GM12878 (cell line): ENCODE results near the gene RTCA. TPM values are rescaled to one million over a fixed set of nuclear protein-coding genes. Genes with fewer than 3 reads are reported as not detected.

Source experiments
- ATAC-seq: fragments of 200-7000 bp; cut with Tn5 transposase; 3 replicates; pipeline ENCODE4 v1.9.1; 2020; ENCODE audit warnings: mild to moderate bottlenecking, moderate library complexity
- BruUV-seq: library from RNA; stranded (reverse); fragments of 400-500 nt; replicated peaks from 2 replicates; lab custom pipeline; 2021; lab: Mats Ljungman, UMichigan
- CTCF ChIA-PET: fragments of 300-600 bp; sonication (Branson Sonifier 250); formaldehyde crosslinking; extraction: SDS; loops from one replicate; lab custom pipeline; 2021; ENCODE audit warnings: inconsistent platforms; lab: Yijun Ruan, JAX
- POLR2A ChIA-PET: fragments of 350-600 bp; formaldehyde crosslinking; extraction: SDS; loops from one replicate; lab custom pipeline; 2021; ENCODE audit warnings: inconsistent platforms; lab: Charles Lee
- RAD21 ChIA-PET: fragments of 300-600 bp; sonication (Branson Sonifier 250); formaldehyde crosslinking; loops from one replicate; lab custom pipeline; 2023; ENCODE audit warnings: antibody characterized with exemption; ENCODE audit not compliant: unreplicated experiment; lab: Charles Lee
- SMC1A ChIA-PET: fragments of 300-600 bp; sonication (Branson Sonifier 250); formaldehyde crosslinking; loops from one replicate; lab custom pipeline; 2023; ENCODE audit not compliant: unreplicated experiment, uncharacterized antibody; lab: Charles Lee
- DNase-seq: peaks from one replicate; pipeline ENCODE4 v3.0.0-alpha.2; 2011; ENCODE audit warnings: low read depth, low spot score
- FAIRE-seq: peaks from 3 replicates; lab custom pipeline; 2011; peaks lifted over from hg19 to GRCh38; lab: Jason Lieb, UNC
- H2AFZ ChIP-seq: 2 replicates; pipeline ENCODE4 v1.6.0; 2011; ENCODE audit warnings: low read depth, low read length, control low read depth; ENCODE audit not compliant: control insufficient read depth
- H3K27ac ChIP-seq: 2 replicates; pipeline ENCODE4 v1.5.1; 2011; ENCODE audit warnings: control low read depth; ENCODE audit not compliant: control insufficient read depth, insufficient read depth
- H3K27me3 ChIP-seq, 2 experiments: replicated peaks in 1 of 2; 2 replicates each; pipeline versions ENCODE4 v1.6.0 to v1.6.1; 2011; ENCODE audit warnings: low read length in 1 of 2; ENCODE audit not compliant: control insufficient read depth in 2 of 2, insufficient read depth in 2 of 2
- H3K36me3 ChIP-seq, 2 experiments: 2 replicates each; pipeline ENCODE4 v1.5.1; 2011; ENCODE audit warnings: low read length in 1 of 2; ENCODE audit not compliant: control insufficient read depth in 2 of 2, insufficient read depth in 2 of 2
- H3K4me1 ChIP-seq: 2 replicates; pipeline ENCODE4 v1.6.1; 2011; ENCODE audit warnings: mild to moderate bottlenecking, low read length, moderate library complexity, mixed read lengths; ENCODE audit not compliant: control insufficient read depth, insufficient read depth
- H3K4me2 ChIP-seq: 2 replicates; pipeline ENCODE4 v1.6.0; 2011; ENCODE audit warnings: control low read depth; ENCODE audit not compliant: control insufficient read depth, insufficient read depth
- H3K4me3 ChIP-seq: fragments of 200-600 bp; sonication (generic); 2 replicates; pipeline ENCODE4 v1.5.1; 2016
- H3K79me2 ChIP-seq: 2 replicates; pipeline ENCODE4 v1.6.0; 2011; ENCODE audit warnings: low read length; ENCODE audit not compliant: control insufficient read depth, insufficient read depth
- H3K9ac ChIP-seq: 2 replicates; pipeline ENCODE4 v1.8.0; 2011; ENCODE audit warnings: low read length, control low read depth, mixed read lengths; ENCODE audit not compliant: control insufficient read depth, insufficient read depth
- H3K9me3 ChIP-seq: replicated peaks from 3 replicates; pipeline ENCODE4 v1.5.1; 2011; ENCODE audit warnings: mild to moderate bottlenecking, low read length; ENCODE audit not compliant: control insufficient read depth, insufficient read depth
- H4K20me1 ChIP-seq: 2 replicates; pipeline ENCODE4 v1.6.0; 2011; ENCODE audit not compliant: control insufficient read depth, insufficient read depth
- ATF7 ChIP-seq: fragments of 450-650 bp; IDR thresholded peaks from 2 replicates; pipeline ENCODE4 v1.6.1; 2016; ENCODE audit warnings: low read depth, mild to moderate bottlenecking
- CBFB ChIP-seq: IDR thresholded peaks from 2 replicates; pipeline ENCODE4 v1.6.1; 2016; ENCODE audit warnings: antibody characterized with exemption, low read depth
- CEBPZ ChIP-seq: fragments of 150-350 bp; IDR thresholded peaks from 2 replicates; pipeline ENCODE4 v1.6.1; 2016; ENCODE audit warnings: low read depth, low read length
- E2F4 ChIP-seq: IDR thresholded peaks from 2 replicates; pipeline ENCODE4 v1.6.1; 2012; ENCODE audit warnings: low read depth, low read length, improper control_type of control experiment
- EGR1 ChIP-seq, 2 experiments: IDR thresholded peaks; 1 replicate in 1 of 2; 2 replicates in 1 of 2; pipeline ENCODE4 v1.6.1; 2011 to 2012; ENCODE audit warnings: low read depth in 2 of 2, low read length in 2 of 2, borderline replicate concordance in 1 of 2, mild to moderate bottlenecking in 1 of 2, moderate library complexity in 1 of 2
- FOXK2 ChIP-seq: fragments of 450-650 bp; IDR thresholded peaks from 2 replicates; pipeline ENCODE4 v1.6.1; 2017; ENCODE audit warnings: mild to moderate bottlenecking, moderate library complexity
- HDAC6 ChIP-seq: fragments of 200-600 bp; sonication (generic); IDR thresholded peaks from one replicate; pipeline ENCODE4 v1.8.0; 2017; ENCODE audit warnings: antibody characterized with exemption; ENCODE audit not compliant: unreplicated experiment
- HDGF ChIP-seq: fragments of 450-650 bp; IDR thresholded peaks from 2 replicates; pipeline ENCODE4 v1.6.1; 2016; ENCODE audit warnings: antibody characterized with exemption
- IKZF1 ChIP-seq: fragments of 450-650 bp; conservative IDR thresholded peaks from 2 replicates; pipeline ENCODE4 v1.6.1; 2017; ENCODE audit warnings: antibody characterized with exemption, mild to moderate bottlenecking
- IRF4 ChIP-seq: IDR thresholded peaks from 2 replicates; pipeline ENCODE4 v1.6.1; 2011; ENCODE audit warnings: low read depth, low read length
- KLF5 ChIP-seq: fragments of 450-650 bp; IDR thresholded peaks from 2 replicates; pipeline ENCODE4 v1.6.1; 2014; ENCODE audit warnings: mild to moderate bottlenecking; ENCODE audit not compliant: partially characterized antibody
- PBX3 ChIP-seq: IDR thresholded peaks from 2 replicates; pipeline ENCODE4 v1.6.1; 2011; ENCODE audit warnings: mild to moderate bottlenecking, low read depth, low read length, moderate library complexity; ENCODE audit not compliant: insufficient replicate concordance
- ZNF384 ChIP-seq: IDR thresholded peaks from 2 replicates; pipeline ENCODE4 v1.6.1; 2012; ENCODE audit warnings: low read depth, mild to moderate bottlenecking, low read length, improper control_type of control experiment, borderline replicate concordance
- ZZZ3 ChIP-seq: IDR thresholded peaks from 2 replicates; pipeline ENCODE4 v1.6.1; 2011; ENCODE audit warnings: low read depth; ENCODE audit not compliant: control insufficient read depth, insufficient read length
- WGBS: methylation state at CpG from one replicate; pipeline ENCODE4 v1.1.6; 2016; ENCODE audit warnings: low lambda C conversion rate; ENCODE audit not compliant: insufficient replicate concordance, insufficient coverage; ENCODE audit errors: missing lambda C conversion rate; 5-methylcytosine and 5-hydroxymethylcytosine counted together
- in situ Hi-C: fragments of 300-500 bp; cut with MboI; formaldehyde crosslinking; loops from 9 replicates; pipeline ENCODE4 v1.14.3; 2018; ENCODE audit warnings: mixed read lengths
- intact Hi-C: fragments of 100-400 bp; cut with micrococcal nuclease; formaldehyde crosslinking; loops from one replicate; pipeline ENCODE4 v1.14.2; 2022; ENCODE audit not compliant: unreplicated experiment
- polyA plus RNA-seq, 11 experiments: library from polyadenylated mRNA; depleted of rRNA in 4 of 11; unstranded in 6 of 11; stranded (reverse) in 5 of 11; fragments of >200 nt; fragmentation: Nextera tagmentation in 4 of 11; fragmentation: Illumina TruSeq in 1 of 11; extraction: Ambion mirVana in 4 of 11; extraction: Trizol in 1 of 11; gene quantifications; 1 replicate in 1 of 11; 2 replicates in 10 of 11; pipeline versions ENCODE4 v1.2.1 to v1.2.3, GENCODE V29; 2011 to 2016; ENCODE audit warnings: inconsistent platforms in 2 of 11, missing spikeins in 2 of 11, low read depth in 1 of 11
- total RNA-seq, 4 experiments: library from RNA; depleted of rRNA in 3 of 4; stranded (reverse); fragments of >200 nt in 3 of 4; fragmentation: Illumina TruSeq in 1 of 4; extraction: Trizol in 1 of 4; gene quantifications; 2 replicates each; pipeline versions ENCODE4 v1.2.1 to v1.2.3, GENCODE V29; 2013 to 2021
- TF ChIP-seq, protein P1 (sequence below): fragments of 450-650 bp; IDR thresholded peaks from 2 replicates; pipeline ENCODE4 v1.6.1; 2017; ENCODE audit warnings: low read depth, mild to moderate bottlenecking, moderate library complexity

The RTCA gene
- total and polyA plus RNA-seq, 10 of the 15 experiments (the other 5 are each of a cell fraction or from before 2014, with no cell fraction given), result 10.3 to 63.5 (median 37.3) TPM

DNA sequence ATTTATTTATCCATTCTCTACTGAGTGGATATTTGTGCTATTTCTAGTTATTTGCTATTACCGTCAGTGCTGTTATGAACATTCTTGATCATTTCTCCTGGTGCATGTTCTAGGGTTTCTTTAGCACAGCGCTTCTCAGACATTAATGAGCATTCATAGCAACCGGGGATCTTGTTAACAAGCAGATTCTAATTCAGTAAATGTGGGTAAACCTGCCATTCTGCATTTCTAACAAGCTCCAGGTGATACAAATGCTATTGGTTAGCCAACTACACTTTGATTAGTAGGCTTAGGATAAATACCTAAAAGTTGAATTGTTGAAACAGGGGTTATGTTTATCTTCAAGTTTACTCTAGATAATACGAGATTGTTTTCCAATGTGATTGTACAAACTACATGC is 13.1 kb upstream of the RTCA start:
- 74% methylated on average over 4 of the region's 4 CpGs for WGBS
- no peaks in the 10 kb centered on the region for H3K9me3 ChIP-seq

More for the DNA sequence above, 13.1 kb upstream of the RTCA start:
- Histone ChIP-seq H3K4me3 (no peak overlapping the region), H3K79me2 (peaks cover 16% of the 10 kb centered on the region), H3K36me3 (no peaks in the 10 kb centered on the region), H3K27me3 (no peaks in the 10 kb centered on the region), H3K9ac (no peak overlapping the region), H3K4me1 (peaks cover 3% of the 10 kb centered on the region; the same call in 1 of the 2 replicates), H3K4me2 (no peak overlapping the region), H4K20me1 (no peaks in the 10 kb centered on the region), H3K27ac (no peak overlapping the region), H2AFZ (no peak overlapping the region)
- SMC1A ChIA-PET, result no interaction called here
- intact Hi-C loops (no loop called here), in situ Hi-C loops (no loop called here)
- no peak for FAIRE-seq
- BruUV-seq, result no TSS peak
- RAD21 ChIA-PET, result no interaction called here
- POLR2A ChIA-PET, result no interaction called here
- CTCF ChIA-PET, result no interaction called here
- no peak for ATAC-seq
- TF ChIP-seq, protein P1, sequence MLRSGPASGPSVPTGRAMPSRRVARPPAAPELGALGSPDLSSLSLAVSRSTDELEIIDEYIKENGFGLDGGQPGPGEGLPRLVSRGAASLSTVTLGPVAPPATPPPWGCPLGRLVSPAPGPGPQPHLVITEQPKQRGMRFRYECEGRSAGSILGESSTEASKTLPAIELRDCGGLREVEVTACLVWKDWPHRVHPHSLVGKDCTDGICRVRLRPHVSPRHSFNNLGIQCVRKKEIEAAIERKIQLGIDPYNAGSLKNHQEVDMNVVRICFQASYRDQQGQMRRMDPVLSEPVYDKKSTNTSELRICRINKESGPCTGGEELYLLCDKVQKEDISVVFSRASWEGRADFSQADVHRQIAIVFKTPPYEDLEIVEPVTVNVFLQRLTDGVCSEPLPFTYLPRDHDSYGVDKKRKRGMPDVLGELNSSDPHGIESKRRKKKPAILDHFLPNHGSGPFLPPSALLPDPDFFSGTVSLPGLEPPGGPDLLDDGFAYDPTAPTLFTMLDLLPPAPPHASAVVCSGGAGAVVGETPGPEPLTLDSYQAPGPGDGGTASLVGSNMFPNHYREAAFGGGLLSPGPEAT, result no peak
- TF ChIP-seq KLF5 (no peak), IRF4 (no peak), EGR1 (IDR thresholded peaks at IDR 0.05; ENCODE audit: borderline replicate concordance in 1 of 2, low read depth in 2 of 2, low read length in 2 of 2) (no peak), IKZF1 (no peak), CEBPZ (no peak), HDAC6 (no peak), CBFB (no peak), ATF7 (no peak), HDGF (no peak), E2F4 (no peak), PBX3 (no peak), ZNF384 (no peak), FOXK2 (no peak), ZZZ3 (no peak)
- no peak for DNase-seq
